Measurements from ENCODE around the gene MARCHF9. TPM values are rescaled to one million over a fixed set of nuclear protein-coding genes. Genes with fewer than 3 reads are reported as not detected.

The MARCHF9 gene
- total RNA-seq, 1 experiment from 2014 or later: 30.3 TPM

- Histone ChIP-seq H3K4me2 (ENCODE audit: low read depth, low read length, poor library complexity, severe bottlenecking) (peak overlapping the region; percentile 74), H4K20me1 (ENCODE audit: insufficient read depth, low read depth, low read length) (no peaks in the 10 kb centered on the region), H3K27me3 (ENCODE audit: low read length) (no peaks in the 10 kb centered on the region), H3K9me2 (replicated peaks; ENCODE audit: insufficient read depth, low read length) (no peaks in the 10 kb centered on the region), H2AFZ (ENCODE audit: low read length) (no peak overlapping the region), H3K9ac (ENCODE audit: low read length) (peak overlapping the region; percentile 62), H3K79me2 (ENCODE audit: low read length) (peaks cover 45% of the 10 kb centered on the region), H3K27ac (ENCODE audit: low read length) (peak overlapping the region; percentile 67), H3K9me3 (ENCODE audit: low read length) (no peaks in the 10 kb centered on the region), H3K4me1 (ENCODE audit: low read length) (peaks cover 42% of the 10 kb centered on the region), H3K4me3 (ENCODE audit: low read length) (peak overlapping the region; percentile 77; the same call in 1 of the 2 replicates), H3K36me3 (ENCODE audit: insufficient read depth, low read length) (peaks cover 32% of the 10 kb centered on the region)
- DNase-seq: peak; percentile 53
Observed at GRCh38 chr12:57753756-57754337, 1.1 kb upstream of the MARCHF9 start.

DNA sequence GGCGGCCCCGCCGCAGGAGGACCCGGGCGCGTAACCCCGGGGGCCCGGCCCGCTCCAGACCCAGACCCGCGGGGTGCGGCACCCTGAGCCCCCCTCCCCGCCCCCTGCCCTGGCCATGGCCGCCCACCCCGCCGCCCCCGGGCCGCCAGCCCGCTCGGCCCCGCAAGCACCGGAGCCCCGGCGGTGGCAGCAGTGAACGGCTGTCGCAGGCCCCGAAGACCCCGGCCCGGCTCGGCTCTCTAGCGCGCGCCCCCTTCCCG, 221 bp downstream of the MARCHF9 start:
- DNase-seq: no peak
- Histone ChIP-seq H4K20me1 (ENCODE audit: insufficient read depth, low read depth, low read length) (peaks cover 6% of the 10 kb centered on the region), H3K36me3 (ENCODE audit: insufficient read depth, low read length) (peaks cover 31% of the 10 kb centered on the region), H3K27ac (ENCODE audit: low read length) (peak overlapping the region; percentile 80), H3K9ac (ENCODE audit: low read length) (peak overlapping the region; percentile 78), H3K4me2 (ENCODE audit: low read depth, low read length, poor library complexity, severe bottlenecking) (peak overlapping the region; percentile 97), H3K4me3 (ENCODE audit: low read length) (peak overlapping the region; percentile 77), H2AFZ (ENCODE audit: low read length) (no peak overlapping the region), H3K4me1 (ENCODE audit: low read length) (peaks cover 42% of the 10 kb centered on the region), H3K9me2 (replicated peaks; ENCODE audit: insufficient read depth, low read length) (no peaks in the 10 kb centered on the region), H3K27me3 (ENCODE audit: low read length) (no peaks in the 10 kb centered on the region), H3K9me3 (ENCODE audit: low read length) (no peaks in the 10 kb centered on the region), H3K79me2 (ENCODE audit: low read length) (peaks cover 50% of the 10 kb centered on the region)

DNA sequence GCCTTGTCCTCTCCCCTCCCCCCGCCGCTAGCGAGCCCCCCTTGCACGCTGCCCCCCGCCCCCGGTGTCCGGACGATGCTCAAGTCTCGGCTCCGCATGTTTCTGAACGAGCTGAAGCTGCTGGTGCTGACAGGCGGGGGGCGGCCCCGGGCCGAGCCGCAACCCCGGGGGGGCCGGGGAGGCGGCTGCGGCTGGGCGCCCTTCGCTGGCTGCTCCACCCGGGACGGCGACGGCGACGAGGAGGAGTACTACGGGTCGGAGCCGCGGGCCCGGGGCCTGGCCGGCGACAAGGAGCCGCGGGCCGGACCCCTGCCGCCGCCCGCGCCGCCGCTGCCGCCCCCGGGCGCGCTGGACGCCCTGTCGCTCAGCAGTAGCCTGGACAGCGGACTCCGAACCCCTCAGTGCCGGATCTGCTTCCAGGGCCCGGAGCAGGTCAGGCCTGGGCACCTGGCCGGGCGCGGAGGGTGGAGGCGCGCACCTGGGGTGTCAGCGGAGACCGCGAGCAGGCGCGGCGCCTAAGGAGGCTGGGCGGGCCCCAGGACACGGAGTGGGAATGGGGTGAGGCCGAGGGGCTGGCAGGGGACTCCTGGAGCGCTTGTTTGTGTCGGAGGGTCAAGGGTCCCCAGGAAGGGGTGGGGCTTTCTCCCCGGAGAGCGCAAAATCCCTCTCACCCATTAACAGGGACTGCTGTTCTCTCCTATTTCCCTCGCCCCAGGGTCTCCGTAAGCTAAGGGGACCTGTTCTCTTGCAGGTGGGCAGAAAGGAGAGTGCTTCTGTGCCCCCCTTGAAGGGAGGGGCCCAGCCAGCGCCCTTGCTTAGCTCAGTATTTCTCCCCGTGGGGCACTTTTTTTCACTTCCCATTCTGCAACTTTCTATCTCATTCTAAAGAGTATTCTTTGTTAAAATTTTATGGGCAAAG, 810 bp downstream of the MARCHF9 start:
- peak overlapping the region; percentile 80 for H3K27ac ChIP-seq (ENCODE audit: low read length)
- H3K36me3 ChIP-seq (ENCODE audit: insufficient read depth, low read length): peaks cover 29% of the 10 kb centered on the region
- H3K27me3 ChIP-seq (ENCODE audit: low read length): no peaks in the 10 kb centered on the region
- peaks cover 11% of the 10 kb centered on the region for H4K20me1 ChIP-seq (ENCODE audit: insufficient read depth, low read depth, low read length)
- H3K4me1 ChIP-seq (ENCODE audit: low read length): peaks cover 39% of the 10 kb centered on the region
- H3K9me2 ChIP-seq (replicated peaks; ENCODE audit: insufficient read depth, low read length): no peaks in the 10 kb centered on the region
- 0 out of 2 replicates have a peak overlapping the region, but pooled peaks have one; percentile 38 for H2AFZ ChIP-seq (ENCODE audit: low read length)
- DNase-seq: peak; percentile 71
- peak overlapping the region; percentile 77 for H3K4me3 ChIP-seq (ENCODE audit: low read length)
- no peaks in the 10 kb centered on the region for H3K9me3 ChIP-seq (ENCODE audit: low read length)
- peak overlapping the region; percentile 78 for H3K9ac ChIP-seq (ENCODE audit: low read length)
- peak overlapping the region; percentile 97 for H3K4me2 ChIP-seq (ENCODE audit: low read depth, low read length, poor library complexity, severe bottlenecking)
- H3K79me2 ChIP-seq (ENCODE audit: low read length): peaks cover 44% of the 10 kb centered on the region

- Histone ChIP-seq H2AFZ (ENCODE audit: low read length) (0 out of 2 replicates have a peak overlapping the region, but pooled peaks have one; percentile 38), H3K27me3 (ENCODE audit: low read length) (no peaks in the 10 kb centered on the region), H3K4me2 (ENCODE audit: low read depth, low read length, poor library complexity, severe bottlenecking) (peak overlapping the region; percentile 97), H3K9me2 (replicated peaks; ENCODE audit: insufficient read depth, low read length) (no peaks in the 10 kb centered on the region), H3K36me3 (ENCODE audit: insufficient read depth, low read length) (peaks cover 25% of the 10 kb centered on the region), H3K27ac (ENCODE audit: low read length) (peak overlapping the region; percentile 80), H3K79me2 (ENCODE audit: low read length) (peaks cover 35% of the 10 kb centered on the region), H3K9ac (ENCODE audit: low read length) (peak overlapping the region; percentile 78), H3K9me3 (ENCODE audit: low read length) (no peaks in the 10 kb centered on the region), H3K4me1 (ENCODE audit: low read length) (peaks cover 33% of the 10 kb centered on the region), H4K20me1 (ENCODE audit: insufficient read depth, low read depth, low read length) (peaks cover 11% of the 10 kb centered on the region), H3K4me3 (ENCODE audit: low read length) (peak overlapping the region; percentile 77)
- peak; percentile 92 for DNase-seq
Observed at GRCh38 chr12:57756406-57757341, 1.8 kb downstream of the MARCHF9 start.

DNA sequence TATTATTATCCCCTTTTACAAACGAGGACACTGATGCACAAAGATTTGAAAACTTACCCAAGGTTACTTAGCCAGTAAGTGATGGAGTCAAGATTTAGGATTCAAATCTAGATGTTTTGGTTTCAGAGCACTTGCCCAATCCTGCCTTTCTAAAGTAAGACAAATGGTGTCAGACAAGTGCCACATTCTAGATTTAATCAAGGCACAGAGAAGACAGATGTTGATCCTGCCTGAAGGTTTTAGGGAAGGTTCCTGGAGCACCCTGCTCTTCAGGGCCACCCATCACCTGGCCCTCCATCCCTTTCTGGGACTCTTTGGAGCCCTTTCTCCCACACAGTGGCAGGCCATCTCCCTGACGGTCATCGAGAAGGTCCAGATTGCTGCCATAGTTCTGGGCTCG, 2.9 kb downstream of the MARCHF9 start:
- H3K79me2 ChIP-seq (ENCODE audit: low read length): peaks cover 30% of the 10 kb centered on the region
- no peak overlapping the region for H2AFZ ChIP-seq (ENCODE audit: low read length)
- DNase-seq: no peak
- H3K9me2 ChIP-seq (replicated peaks; ENCODE audit: insufficient read depth, low read length): no peaks in the 10 kb centered on the region
- no peak overlapping the region for H3K27ac ChIP-seq (ENCODE audit: low read length)
- H3K9ac ChIP-seq (ENCODE audit: low read length): no peak overlapping the region
- H3K4me2 ChIP-seq (ENCODE audit: low read depth, low read length, poor library complexity, severe bottlenecking): peak overlapping the region; percentile 15
- no peaks in the 10 kb centered on the region for H3K9me3 ChIP-seq (ENCODE audit: low read length)
- peaks cover 25% of the 10 kb centered on the region for H3K36me3 ChIP-seq (ENCODE audit: insufficient read depth, low read length)
- H3K4me3 ChIP-seq (ENCODE audit: low read length): no peak overlapping the region
- H3K4me1 ChIP-seq (ENCODE audit: low read length): peaks cover 30% of the 10 kb centered on the region
- H3K27me3 ChIP-seq (ENCODE audit: low read length): no peaks in the 10 kb centered on the region
- peaks cover 11% of the 10 kb centered on the region for H4K20me1 ChIP-seq (ENCODE audit: insufficient read depth, low read depth, low read length)

DNA sequence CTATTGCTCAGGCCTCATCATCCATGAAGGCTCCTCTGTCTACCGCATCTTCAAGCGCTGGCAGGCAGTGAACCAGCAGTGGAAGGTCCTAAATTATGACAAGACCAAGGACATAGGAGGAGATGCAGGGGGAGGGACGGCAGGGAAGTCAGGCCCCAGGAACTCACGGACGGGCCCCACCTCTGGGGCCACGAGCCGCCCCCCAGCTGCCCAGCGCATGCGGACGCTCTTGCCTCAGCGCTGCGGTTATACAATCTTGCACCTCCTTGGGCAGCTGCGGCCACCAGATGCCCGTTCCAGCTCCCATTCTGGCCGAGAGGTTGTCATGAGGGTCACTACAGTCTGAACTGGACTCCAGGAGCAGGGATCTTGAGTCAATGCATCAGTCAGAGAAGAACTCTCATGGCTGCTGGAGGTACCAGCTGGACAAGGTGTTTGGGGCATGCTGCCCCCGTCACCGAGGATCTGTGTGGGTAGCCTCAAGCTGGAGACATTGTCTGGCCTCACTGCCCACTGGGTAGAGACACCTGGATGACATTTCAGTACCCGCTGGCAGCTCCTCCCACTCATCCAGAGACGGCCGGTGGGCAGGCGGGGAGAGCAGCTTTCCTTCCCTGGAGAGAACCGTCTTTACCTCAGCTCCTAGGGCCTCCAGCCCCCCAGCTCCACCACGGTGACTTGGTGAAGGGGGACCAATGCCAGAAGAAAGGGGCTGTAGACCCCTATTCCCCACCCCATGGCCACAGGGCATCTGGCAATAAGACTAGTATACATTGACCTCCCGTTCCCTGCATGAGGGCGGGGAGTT, 3.9 kb downstream of the MARCHF9 start:
- no peak overlapping the region for H2AFZ ChIP-seq (ENCODE audit: low read length)
- H4K20me1 ChIP-seq (ENCODE audit: insufficient read depth, low read depth, low read length): peaks cover 11% of the 10 kb centered on the region
- no peak overlapping the region for H3K4me2 ChIP-seq (ENCODE audit: low read depth, low read length, poor library complexity, severe bottlenecking)
- no peaks in the 10 kb centered on the region for H3K9me2 ChIP-seq (replicated peaks; ENCODE audit: insufficient read depth, low read length)
- peaks cover 20% of the 10 kb centered on the region for H3K4me1 ChIP-seq (ENCODE audit: low read length)
- H3K9me3 ChIP-seq (ENCODE audit: low read length): no peaks in the 10 kb centered on the region
- H3K27ac ChIP-seq (ENCODE audit: low read length): no peak overlapping the region
- no peak overlapping the region for H3K9ac ChIP-seq (ENCODE audit: low read length)
- DNase-seq: no peak
- no peaks in the 10 kb centered on the region for H3K27me3 ChIP-seq (ENCODE audit: low read length)
- H3K4me3 ChIP-seq (ENCODE audit: low read length): no peak overlapping the region
- H3K79me2 ChIP-seq (ENCODE audit: low read length): peaks cover 30% of the 10 kb centered on the region
- H3K36me3 ChIP-seq (ENCODE audit: insufficient read depth, low read length): peaks cover 25% of the 10 kb centered on the region

- H3K9me3 ChIP-seq (ENCODE audit: low read length): no peaks in the 10 kb centered on the region
- no peak overlapping the region for H3K4me3 ChIP-seq (ENCODE audit: low read length)
- peaks cover 13% of the 10 kb centered on the region for H3K4me1 ChIP-seq (ENCODE audit: low read length)
- H4K20me1 ChIP-seq (ENCODE audit: insufficient read depth, low read depth, low read length): peaks cover 11% of the 10 kb centered on the region
- no peaks in the 10 kb centered on the region for H3K27me3 ChIP-seq (ENCODE audit: low read length)
- H3K9me2 ChIP-seq (replicated peaks; ENCODE audit: insufficient read depth, low read length): no peaks in the 10 kb centered on the region
- H3K36me3 ChIP-seq (ENCODE audit: insufficient read depth, low read length): peaks cover 25% of the 10 kb centered on the region
- H3K9ac ChIP-seq (ENCODE audit: low read length): no peak overlapping the region
- H3K27ac ChIP-seq (ENCODE audit: low read length): no peak overlapping the region
- DNase-seq: peak; percentile 78
- peaks cover 30% of the 10 kb centered on the region for H3K79me2 ChIP-seq (ENCODE audit: low read length)
- H3K4me2 ChIP-seq (ENCODE audit: low read depth, low read length, poor library complexity, severe bottlenecking): no peak overlapping the region
- no peak overlapping the region for H2AFZ ChIP-seq (ENCODE audit: low read length)
Observed at GRCh38 chr12:57759360-57759980, 4.6 kb downstream of the MARCHF9 start.
